GM19328 (cell line): ENCODE data around the gene TECR.
"Not testable (repeated sequence)": the region's sequence is repeated elsewhere in the genome, so short reads cannot be mapped to it uniquely, and the experiment has no call there.

Experiments
- ATAC-seq: cut with Tn5 transposase; IDR thresholded peaks from one replicate; pipeline ENCODE4 v1.9.1; 2021; ENCODE audit warnings: mild to moderate bottlenecking, moderate library complexity; ENCODE audit not compliant: unreplicated experiment

TECR gene

GRCh38 chr19:14529254-14530004 is at the start of gene TECR:
Gene TECR, plus strand, starts transcription at chr19:14529594. Its CDS starts 103 bp downstream, at chr19:14529697.
- ATAC-seq = peak; percentile 93

- no peak for ATAC-seq
Measured at GRCh38 chr19:14479975-14480699, 49.3 kb upstream of the TECR start.

GRCh38 chr19:14480700-14481079 is 48.7 kb upstream of the TECR start:
- ATAC-seq = no peak

GRCh38 chr19:14482172-14482941 is 47.0 kb upstream of the TECR start:
- ATAC-seq = no peak

- ATAC-seq = no peak
Measured at GRCh38 chr19:14487370-14488125, 41.8 kb upstream of the TECR start.

- ATAC-seq = no peak
Measured at GRCh38 chr19:14492756-14493337, 36.5 kb upstream of the TECR start.

- ATAC-seq = no peak
Measured at GRCh38 chr19:14494411-14494810, 35.0 kb upstream of the TECR start.

- no peak for ATAC-seq
Measured at GRCh38 chr19:14494910-14495671, 34.3 kb upstream of the TECR start.

GRCh38 chr19:14495672-14496028 is 33.7 kb upstream of the TECR start:
- no peak for ATAC-seq

GRCh38 chr19:14496029-14496833 is 33.2 kb upstream of the TECR start, which contains the start of gene GIPC1:
Gene GIPC1, minus strand, starts transcription at chr19:14496127. Its CDS starts 13,151 bp downstream, at chr19:14482976.
- ATAC-seq = peak; percentile 69

- ATAC-seq = no peak
Measured at GRCh38 chr19:14496834-14497227, 32.6 kb upstream of the TECR start.

- ATAC-seq = no peak
Measured at GRCh38 chr19:14497228-14497921, 32.0 kb upstream of the TECR start.

GRCh38 chr19:14502334-14503092 is 26.9 kb upstream of the TECR start:
- no peak for ATAC-seq

- ATAC-seq = no peak
Measured at GRCh38 chr19:14503285-14503684, 26.1 kb upstream of the TECR start.

- not testable (repeated sequence) for ATAC-seq
Measured at GRCh38 chr19:14504575-14504974, 24.8 kb upstream of the TECR start.

GRCh38 chr19:14505488-14506239 is 23.7 kb upstream of the TECR start:
- ATAC-seq = no peak
